GM23338 (cell line): Measurements from ENCODE around the gene UCKL1.

Experiments
- CTCF ChIP-seq, 2 experiments: fragments of 200-600 bp in 1 of 2; sonication (generic) in 1 of 2; conservative IDR thresholded peaks; 2 replicates each; pipeline versions ENCODE4 v1.5.1 to v1.6.1; 2016 to 2017; ENCODE audit warnings: antibody characterized with exemption in 2 of 2, low read depth in 2 of 2, mild to moderate bottlenecking in 2 of 2, moderate library complexity in 1 of 2
- POLR2AphosphoS5 ChIP-seq: IDR thresholded peaks from 2 replicates; pipeline ENCODE4 v1.6.1; 2016; ENCODE audit warnings: antibody characterized with exemption, low read depth
- REST ChIP-seq: IDR thresholded peaks from one replicate; pipeline ENCODE4 v1.6.1; 2018; ENCODE audit warnings: antibody characterized with exemption; ENCODE audit not compliant: unreplicated experiment

- no peak for TF ChIP-seq POLR2AphosphoS5
- TF ChIP-seq CTCF (conservative IDR thresholded peaks at IDR 0.05; ENCODE audit: low read depth in 2 of 2), result no peak
- TF ChIP-seq REST, result no peak
Observed at GRCh38 chr20:63979229-63979556, 23.0 kb upstream of the UCKL1 start.
